HCT116 (cell line): Measurements from ENCODE around the gene YIF1B. TPM values are rescaled to one million over a fixed set of nuclear protein-coding genes. Genes with fewer than 3 reads are reported as not detected.

Source experiments
- ATAC-seq: fragments of 200-7000 bp; cut with Tn5 transposase; 2 replicates; pipeline ENCODE4 v1.9.1; 2020; ENCODE audit warnings: mild to moderate bottlenecking, moderate library complexity
- BruUV-seq: library from RNA; stranded (reverse); fragments of 400-500 nt; replicated peaks from 2 replicates; lab custom pipeline; 2021; lab: Mats Ljungman, UMichigan
- CTCF ChIA-PET: fragments of 300-600 bp; sonication (Branson Sonifier 250); formaldehyde crosslinking; loops from one replicate; lab custom pipeline; 2021; ENCODE audit warnings: antibody characterized with exemption; lab: Charles Lee
- POLR2A ChIA-PET: fragments of 300-600, 350-600 bp; sonication (Branson Sonifier 250); formaldehyde crosslinking; loops from one replicate; lab custom pipeline; 2021; ENCODE audit warnings: antibody characterized with exemption; lab: Charles Lee
- RAD21 ChIA-PET, 2 experiments: fragments of 300-600 bp; sonication (Branson Sonifier 250); formaldehyde crosslinking; loops; one replicate each; lab custom pipeline; 2023; ENCODE audit warnings: low total read pairs in 2 of 2; ENCODE audit not compliant: uncharacterized antibody in 2 of 2, unreplicated experiment in 2 of 2, low non-redundant PET in 1 of 2; lab: Charles Lee
- DNase-seq: peaks from one replicate; pipeline ENCODE4 v3.0.0-alpha.2; 2010; ENCODE audit warnings: low read depth, low spot score
- H2AFZ ChIP-seq: fragments of 200-600 bp; shearing (Covaris generic), sonication (generic); 2 replicates; pipeline ENCODE4 v1.6.1; 2017; ENCODE audit warnings: low read depth, mixed run types, mixed read lengths, antibody characterized with exemption, low read length; ENCODE audit not compliant: poor library complexity, severe bottlenecking
- H3K27ac ChIP-seq: 2 replicates; pipeline ENCODE4 v1.5.1; 2012; ENCODE audit warnings: low read depth, low read length
- H3K27me3 ChIP-seq: fragments of 200-600 bp; sonication (generic); 2 replicates; pipeline ENCODE4 v1.6.1; 2016; ENCODE audit warnings: mixed run types, low read length, mixed read lengths; ENCODE audit not compliant: insufficient read depth
- H3K36me3 ChIP-seq, 2 experiments: fragments of 200-500 bp in 1 of 2; fragments of 200-600 bp in 1 of 2; sonication (Bioruptor generic) in 1 of 2; sonication (generic) in 1 of 2; 2 replicates each; pipeline versions ENCODE4 v1.5.1 to v1.6.1; 2014 to 2016; ENCODE audit warnings: low read length in 2 of 2, inconsistent platforms in 1 of 2, mixed read lengths in 1 of 2, mixed run types in 1 of 2; ENCODE audit not compliant: insufficient read depth in 2 of 2, control insufficient read depth in 1 of 2
- H3K4me1 ChIP-seq, 2 experiments: fragments of 200-600 bp in 1 of 2; sonication (generic) in 1 of 2; 2 replicates each; pipeline versions ENCODE4 v1.5.1 to v1.6.1; 2012 to 2017; ENCODE audit warnings: low read length in 2 of 2, inconsistent platforms in 1 of 2, mild to moderate bottlenecking in 1 of 2, mixed read lengths in 1 of 2, mixed run types in 1 of 2, moderate library complexity in 1 of 2; ENCODE audit not compliant: insufficient read depth in 2 of 2, control insufficient read depth in 1 of 2
- H3K4me2 ChIP-seq: fragments of 200-600 bp; sonication (generic); 2 replicates; pipeline ENCODE4 v1.6.1; 2017; ENCODE audit warnings: mixed run types, low read length, mixed read lengths
- H3K4me3 ChIP-seq, 2 experiments: fragments of 200-600 bp in 1 of 2; sonication (generic) in 1 of 2; replicated peaks in 1 of 2; 2 replicates each; pipeline ENCODE4 v1.5.1; 2011 to 2016; ENCODE audit warnings: low read length in 2 of 2, control low read depth in 1 of 2, low read depth in 1 of 2, mild to moderate bottlenecking in 1 of 2, mixed read lengths in 1 of 2, mixed run types in 1 of 2
- H3K79me2 ChIP-seq: fragments of 200-600 bp; sonication (generic); 2 replicates; pipeline ENCODE4 v1.6.1; 2017; ENCODE audit warnings: mild to moderate bottlenecking, mixed run types, low read length, moderate library complexity, mixed read lengths; ENCODE audit not compliant: insufficient read depth
- H3K9ac ChIP-seq: fragments of 200-600 bp; sonication (generic); 2 replicates; pipeline ENCODE4 v1.6.1; 2016; ENCODE audit warnings: low read length, mixed read lengths
- H3K9me2 ChIP-seq: fragments of 200-600 bp; sonication (generic), shearing (Covaris generic); 2 replicates; pipeline ENCODE4 v1.6.1; 2017; ENCODE audit warnings: mixed run types, mild to moderate bottlenecking, moderate library complexity; ENCODE audit not compliant: insufficient read depth
- H3K9me3 ChIP-seq, 2 experiments: fragments of 200-500 bp in 1 of 2; fragments of 200-600 bp in 1 of 2; sonication (Bioruptor generic) in 1 of 2; sonication (generic) in 1 of 2; 2 replicates each; pipeline ENCODE4 v1.6.1; 2014 to 2017; ENCODE audit warnings: low read length in 2 of 2, mixed read lengths in 2 of 2, inconsistent platforms in 1 of 2, low read depth in 1 of 2, mild to moderate bottlenecking in 1 of 2, mixed run types in 1 of 2, moderate library complexity in 1 of 2; ENCODE audit not compliant: control insufficient read depth in 1 of 2, insufficient read depth in 1 of 2
- H4K20me1 ChIP-seq: fragments of 200-600 bp; sonication (generic), shearing (Covaris generic); 2 replicates; pipeline ENCODE4 v1.6.1; 2017; ENCODE audit warnings: mixed run types, mild to moderate bottlenecking, moderate library complexity; ENCODE audit not compliant: insufficient read depth
- CBX3 ChIP-seq: IDR thresholded peaks from 2 replicates; pipeline ENCODE4 v1.6.1; 2012; ENCODE audit warnings: low read depth
- CEBPB ChIP-seq: IDR thresholded peaks from 2 replicates; pipeline ENCODE4 v1.6.1; 2012; ENCODE audit warnings: low read depth
- ELF1 ChIP-seq: IDR thresholded peaks from 2 replicates; pipeline ENCODE4 v1.6.1; 2012; ENCODE audit warnings: low read depth, borderline replicate concordance
- MAX ChIP-seq: IDR thresholded peaks from 2 replicates; pipeline ENCODE4 v1.6.1; 2012
- POLR2AphosphoS5 ChIP-seq: IDR thresholded peaks from 2 replicates; pipeline ENCODE4 v1.6.1; 2011; ENCODE audit warnings: mild to moderate bottlenecking, low read depth, low read length, moderate library complexity
- SRF ChIP-seq: IDR thresholded peaks from 2 replicates; pipeline ENCODE4 v1.6.1; 2012; ENCODE audit warnings: low read depth
- ZNF274 ChIP-seq: fragments of 200-500 bp; sonication (Bioruptor generic); IDR thresholded peaks from 2 replicates; pipeline ENCODE4 v1.6.1; 2014; ENCODE audit warnings: mild to moderate bottlenecking, low read depth, low read length, inconsistent platforms
- intact Hi-C: fragments of 100-400 bp; cut with micrococcal nuclease; formaldehyde crosslinking; loops from 2 replicates; pipeline ENCODE4 v1.10.0; 2022
- total RNA-seq: library from RNA; stranded (reverse); gene quantifications from one replicate; pipeline ENCODE4 v1.2.1, GENCODE V29; 2021; ENCODE audit not compliant: unreplicated experiment
- TF ChIP-seq, protein P1 (sequence below): IDR thresholded peaks from 2 replicates; pipeline ENCODE4 v1.6.1; 2011; ENCODE audit warnings: mild to moderate bottlenecking, low read length, moderate library complexity; ENCODE audit not compliant: insufficient replicate concordance; ENCODE audit errors: extremely low read depth

The YIF1B gene
- total RNA-seq, 1 experiment from 2014 or later, result 67.5 TPM

- ATAC-seq, result no peak
- POLR2A ChIA-PET, result no interaction called here
- no TSS peak for BruUV-seq
Observed at GRCh38 chr19:38309615-38310278, 6.0 kb downstream of the YIF1B start.

More at GRCh38 chr19:38309615-38310278, 6.0 kb downstream of the YIF1B start:
- peaks cover 10 to 15% of the 10 kb centered on the region in 2 experiments for H3K4me1 ChIP-seq
- H3K27me3 ChIP-seq, result no peaks in the 10 kb centered on the region
- peaks cover 15% of the 10 kb centered on the region; the same call in 1 of the 2 replicates for H3K79me2 ChIP-seq
- no peak overlapping the region for H2AFZ ChIP-seq
- ChIA-PET RAD21 (no interaction called here), CTCF (interaction anchor here (0.6 kb wide), 1 partner anchor 24 kb away, joined by 3 read pairs; no protein-coding TSS in a partner anchor)
- intact Hi-C loops, result no loop called here
- H3K36me3 ChIP-seq, result peaks cover 10% of the 10 kb centered on the region in 2 experiments; a peak in 3 of 4 replicates
- H3K4me3 ChIP-seq, result no peak overlapping the region
- no peaks in the 10 kb centered on the region for H4K20me1 ChIP-seq
- no peak overlapping the region for H3K27ac ChIP-seq
- no peaks in the 10 kb centered on the region for H3K9me3 ChIP-seq
- DNase-seq, result no peak
- H3K9me2 ChIP-seq, result no peaks in the 10 kb centered on the region
- H3K4me2 ChIP-seq, result no peak overlapping the region
- H3K9ac ChIP-seq, result no peak overlapping the region
- TF ChIP-seq ELF1 (no peak), CBX3 (no peak), CEBPB (no peak), MAX (no peak), POLR2AphosphoS5 (no peak), ZNF274 (no peak), SRF (no peak)
- TF ChIP-seq, protein P1, sequence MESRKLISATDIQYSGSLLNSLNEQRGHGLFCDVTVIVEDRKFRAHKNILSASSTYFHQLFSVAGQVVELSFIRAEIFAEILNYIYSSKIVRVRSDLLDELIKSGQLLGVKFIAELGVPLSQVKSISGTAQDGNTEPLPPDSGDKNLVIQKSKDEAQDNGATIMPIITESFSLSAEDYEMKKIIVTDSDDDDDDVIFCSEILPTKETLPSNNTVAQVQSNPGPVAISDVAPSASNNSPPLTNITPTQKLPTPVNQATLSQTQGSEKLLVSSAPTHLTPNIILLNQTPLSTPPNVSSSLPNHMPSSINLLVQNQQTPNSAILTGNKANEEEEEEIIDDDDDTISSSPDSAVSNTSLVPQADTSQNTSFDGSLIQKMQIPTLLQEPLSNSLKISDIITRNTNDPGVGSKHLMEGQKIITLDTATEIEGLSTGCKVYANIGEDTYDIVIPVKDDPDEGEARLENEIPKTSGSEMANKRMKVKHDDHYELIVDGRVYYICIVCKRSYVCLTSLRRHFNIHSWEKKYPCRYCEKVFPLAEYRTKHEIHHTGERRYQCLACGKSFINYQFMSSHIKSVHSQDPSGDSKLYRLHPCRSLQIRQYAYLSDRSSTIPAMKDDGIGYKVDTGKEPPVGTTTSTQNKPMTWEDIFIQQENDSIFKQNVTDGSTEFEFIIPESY, result no peak
